NCI-H1930 (cell line): ENCODE data around the gene PDE7B.

Experiments
- DNase-seq, 2 experiments: peaks; one replicate each; lab custom pipeline; 2025; lab: John Stamatoyannopoulos, UW

The PDE7B gene

GRCh38 chr6:136236466-136237293 is 385.2 kb downstream of the PDE7B start:
- DNase-seq: no peak

GRCh38 chr6:136244061-136244616 is 392.6 kb downstream of the PDE7B start:
- no peak for DNase-seq
